Measurements from ENCODE around the gene SALL1.

- TF ChIP-seq, protein P1, sequence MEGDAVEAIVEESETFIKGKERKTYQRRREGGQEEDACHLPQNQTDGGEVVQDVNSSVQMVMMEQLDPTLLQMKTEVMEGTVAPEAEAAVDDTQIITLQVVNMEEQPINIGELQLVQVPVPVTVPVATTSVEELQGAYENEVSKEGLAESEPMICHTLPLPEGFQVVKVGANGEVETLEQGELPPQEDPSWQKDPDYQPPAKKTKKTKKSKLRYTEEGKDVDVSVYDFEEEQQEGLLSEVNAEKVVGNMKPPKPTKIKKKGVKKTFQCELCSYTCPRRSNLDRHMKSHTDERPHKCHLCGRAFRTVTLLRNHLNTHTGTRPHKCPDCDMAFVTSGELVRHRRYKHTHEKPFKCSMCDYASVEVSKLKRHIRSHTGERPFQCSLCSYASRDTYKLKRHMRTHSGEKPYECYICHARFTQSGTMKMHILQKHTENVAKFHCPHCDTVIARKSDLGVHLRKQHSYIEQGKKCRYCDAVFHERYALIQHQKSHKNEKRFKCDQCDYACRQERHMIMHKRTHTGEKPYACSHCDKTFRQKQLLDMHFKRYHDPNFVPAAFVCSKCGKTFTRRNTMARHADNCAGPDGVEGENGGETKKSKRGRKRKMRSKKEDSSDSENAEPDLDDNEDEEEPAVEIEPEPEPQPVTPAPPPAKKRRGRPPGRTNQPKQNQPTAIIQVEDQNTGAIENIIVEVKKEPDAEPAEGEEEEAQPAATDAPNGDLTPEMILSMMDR (IDR thresholded peaks at IDR 0.05) = no peak
- TF ChIP-seq POLR2A (IDR thresholded peaks at IDR 0.05) = no peak
Measured at GRCh38 chr16:51093726-51094280, 57.3 kb downstream of the SALL1 start.

All from adrenal gland (tissue), 5 donors.